Fibroblast of villous mesenchyme (primary cell): Measurements from ENCODE around the gene HLCS. TPM values are rescaled to one million over a fixed set of nuclear protein-coding genes. Genes with fewer than 3 reads are reported as not detected.

Source experiments
- DNase-seq: peaks from one replicate; pipeline ENCODE4 v3.0.0-alpha.2; 2010; ENCODE audit warnings: low read depth
- H3K4me3 ChIP-seq: 2 replicates; pipeline ENCODE4 v1.5.1; 2011; ENCODE audit warnings: low read depth, mild to moderate bottlenecking, low read length
- CTCF ChIP-seq: IDR thresholded peaks from 2 replicates; pipeline ENCODE4 v1.5.1; 2012; ENCODE audit warnings: low read depth, mild to moderate bottlenecking, low read length; ENCODE audit not compliant: insufficient read depth
- total RNA-seq: library from RNA; depleted of rRNA; stranded (reverse); fragments of >200 nt; gene quantifications from 2 replicates; pipeline ENCODE4 v1.2.3, GENCODE V29; 2012

HLCS gene
- total RNA-seq, 1 donor, result 44.0 TPM

- H3K4me3 ChIP-seq, result no peak overlapping the region
- no peak for TF ChIP-seq CTCF
- peak; percentile 57 for DNase-seq
These were observed 216.4 kb downstream of the HLCS start for GRCh38 chr21:36749935-36750575.

- TF ChIP-seq CTCF, result no peak
- H3K4me3 ChIP-seq, result peak overlapping the region; percentile 47
- peak; percentile 31 for DNase-seq
These were observed 218.6 kb downstream of the HLCS start for GRCh38 chr21:36747815-36748383.

GRCh38 chr21:36747041-36747814 is 219.2 kb downstream of the HLCS start:
- DNase-seq, result no peak
- no peak for TF ChIP-seq CTCF
- H3K4me3 ChIP-seq, result peak overlapping the region; percentile 44

- no peak for TF ChIP-seq CTCF
- no peak for DNase-seq
- H3K4me3 ChIP-seq, result no peak overlapping the region
These were observed 221.0 kb downstream of the HLCS start for GRCh38 chr21:36745459-36745858.

- DNase-seq, result no peak
- no peak overlapping the region for H3K4me3 ChIP-seq
- no peak for TF ChIP-seq CTCF
These were observed 221.8 kb downstream of the HLCS start for GRCh38 chr21:36744560-36745231.

- no peak overlapping the region for H3K4me3 ChIP-seq
- DNase-seq, result no peak
- no peak for TF ChIP-seq CTCF
These were observed 222.3 kb downstream of the HLCS start for GRCh38 chr21:36744190-36744559.
